Keratinocyte (primary cell): Measurements from ENCODE around the gene TSHR. TPM values are rescaled to one million over a fixed set of nuclear protein-coding genes. Genes with fewer than 3 reads are reported as not detected.

ENCODE experiments used
- DNase-seq: peaks from one replicate; pipeline ENCODE4 v3.0.0-alpha.2; 2011; ENCODE audit warnings: low read depth, missing footprints, low spot score
- FAIRE-seq: peaks from 2 replicates; lab custom pipeline; 2011; peaks lifted over from hg19 to GRCh38; lab: Jason Lieb, UNC
- H2AFZ ChIP-seq: 2 replicates; pipeline ENCODE4 v1.6.0; 2012; ENCODE audit warnings: low read length, control low read depth, inconsistent platforms; ENCODE audit not compliant: control insufficient read depth
- H3K27ac ChIP-seq: 2 replicates; pipeline ENCODE4 v1.5.1; 2011; ENCODE audit warnings: low read length; ENCODE audit not compliant: control insufficient read depth, insufficient read depth
- H3K27me3 ChIP-seq: 3 replicates; pipeline ENCODE4 v1.6.0; 2011; ENCODE audit warnings: low read length; ENCODE audit not compliant: control insufficient read depth, insufficient read depth; ENCODE audit errors: extremely low read depth
- H3K36me3 ChIP-seq, 2 experiments: 2 replicates in 1 of 2; 3 replicates in 1 of 2; pipeline ENCODE4 v1.5.1; 2011; ENCODE audit warnings: low read length in 2 of 2, mild to moderate bottlenecking in 1 of 2; ENCODE audit not compliant: control insufficient read depth in 2 of 2, insufficient read depth in 2 of 2; ENCODE audit errors: extremely low read depth in 1 of 2
- H3K4me1 ChIP-seq: 3 replicates; pipeline ENCODE4 v1.5.1; 2011; ENCODE audit warnings: low read length; ENCODE audit not compliant: control insufficient read depth, insufficient read depth; ENCODE audit errors: extremely low read depth
- H3K4me2 ChIP-seq: 3 replicates; pipeline ENCODE4 v1.6.0; 2011; ENCODE audit warnings: low read depth, low read length; ENCODE audit not compliant: control insufficient read depth, insufficient read depth; ENCODE audit errors: extremely low read depth
- H3K4me3 ChIP-seq, 3 experiments: fragments of 200-600 bp in 1 of 3; sonication (generic) in 1 of 3; 2 replicates in 2 of 3; 3 replicates in 1 of 3; pipeline ENCODE4 v1.5.1; 2011 to 2016; ENCODE audit warnings: low read length in 3 of 3, mild to moderate bottlenecking in 3 of 3, control low read depth in 2 of 3, inconsistent platforms in 1 of 3, low read depth in 1 of 3, mixed read lengths in 1 of 3, mixed run types in 1 of 3, moderate library complexity in 1 of 3; ENCODE audit not compliant: control insufficient read depth in 2 of 3, insufficient read depth in 2 of 3; ENCODE audit errors: extremely low read depth in 1 of 3
- H3K79me2 ChIP-seq: 2 replicates; pipeline ENCODE4 v1.6.0; 2012; ENCODE audit warnings: low read length; ENCODE audit not compliant: control insufficient read depth, insufficient read depth
- H3K9ac ChIP-seq: 3 replicates; pipeline ENCODE4 v1.6.0; 2011; ENCODE audit warnings: low read length; ENCODE audit not compliant: control insufficient read depth, insufficient read depth; ENCODE audit errors: extremely low read depth
- H3K9me1 ChIP-seq: 3 replicates; pipeline ENCODE4 v1.6.0; 2011; ENCODE audit warnings: low read length; ENCODE audit not compliant: control insufficient read depth, insufficient read depth; ENCODE audit errors: extremely low read depth
- H3K9me3 ChIP-seq: 2 replicates; pipeline ENCODE4 v1.5.1; 2012; ENCODE audit warnings: low read depth, low read length; ENCODE audit not compliant: control insufficient read depth
- H4K20me1 ChIP-seq: 3 replicates; pipeline ENCODE4 v1.6.0; 2011; ENCODE audit warnings: low read length; ENCODE audit not compliant: control insufficient read depth, insufficient read depth; ENCODE audit errors: extremely low read depth
- CTCF ChIP-seq, 3 experiments: IDR thresholded peaks in 1 of 3; conservative IDR thresholded peaks in 1 of 3; optimal IDR thresholded peaks in 1 of 3; 2 replicates in 2 of 3; 3 replicates in 1 of 3; pipeline versions ENCODE3 to v1.5.1; 2011; ENCODE audit warnings: low read length in 3 of 3, mild to moderate bottlenecking in 3 of 3, moderate library complexity in 2 of 3, control low read depth in 1 of 3, inconsistent platforms in 1 of 3; ENCODE audit not compliant: insufficient read depth in 2 of 3; ENCODE audit errors: extremely low read depth in 1 of 3
- EZH2 ChIP-seq: IDR thresholded peaks from one replicate; pipeline ENCODE4 v1.6.1; 2012; ENCODE audit warnings: inconsistent platforms, mild to moderate bottlenecking, low read length, moderate library complexity
- dilution Hi-C: fragments of 300-500 bp; cut with MboI; formaldehyde crosslinking; loops from one replicate; pipeline ENCODE4 v1.7.0; 2020; ENCODE audit warnings: low sequenced_read_pairs; ENCODE audit not compliant: extremely low pct_ligation_motif_present
- polyA plus RNA-seq, 5 experiments: library from polyadenylated mRNA; depleted of rRNA in 3 of 5; stranded (reverse) in 3 of 5; stranded (forward) in 1 of 5; unstranded in 1 of 5; fragments of >200 nt; gene quantifications; 1 replicate in 1 of 5; 2 replicates in 3 of 5; 3 replicates in 1 of 5; pipeline versions ENCODE4 v1.2.1 to v1.2.3, GENCODE V29; 2011 to 2012; ENCODE audit warnings: missing spikeins in 2 of 5, low read depth in 1 of 5, low replicate concordance in 1 of 5

TSHR gene
- polyA plus RNA-seq, 1 donor (not counting 4 experiments of a cell fraction or from before 2014, with no cell fraction given): 0.03 TPM

- no peaks in the 10 kb centered on the region for H3K79me2 ChIP-seq
- no peaks in the 10 kb centered on the region for H3K27me3 ChIP-seq
- H3K9ac ChIP-seq: no peak overlapping the region
- no peak for FAIRE-seq
- dilution Hi-C loops: no loop called here
- H3K4me1 ChIP-seq: no peaks in the 10 kb centered on the region
- DNase-seq: no peak
- H3K36me3 ChIP-seq: no peaks in the 10 kb centered on the region
- H4K20me1 ChIP-seq: no peaks in the 10 kb centered on the region
- H3K9me1 ChIP-seq: no peaks in the 10 kb centered on the region
- no peak for TF ChIP-seq CTCF (optimal IDR thresholded peaks at IDR 0.05 in 1 of 3, IDR thresholded peaks at IDR 0.05 in 1 of 3, conservative IDR thresholded peaks at IDR 0.05 in 1 of 3; ENCODE audit: extremely low read depth in 1 of 3, insufficient read depth in 2 of 3, low read length in 3 of 3)
- no peak for TF ChIP-seq EZH2
- no peak overlapping the region for H2AFZ ChIP-seq
- no peaks in the 10 kb centered on the region for H3K9me3 ChIP-seq
- no peak overlapping the region for H3K4me2 ChIP-seq
- H3K27ac ChIP-seq: no peak overlapping the region
- H3K4me3 ChIP-seq: no peak overlapping the region
These were observed 177.0 kb downstream of the TSHR start for GRCh38 chr14:81132468-81132867.

DNA sequence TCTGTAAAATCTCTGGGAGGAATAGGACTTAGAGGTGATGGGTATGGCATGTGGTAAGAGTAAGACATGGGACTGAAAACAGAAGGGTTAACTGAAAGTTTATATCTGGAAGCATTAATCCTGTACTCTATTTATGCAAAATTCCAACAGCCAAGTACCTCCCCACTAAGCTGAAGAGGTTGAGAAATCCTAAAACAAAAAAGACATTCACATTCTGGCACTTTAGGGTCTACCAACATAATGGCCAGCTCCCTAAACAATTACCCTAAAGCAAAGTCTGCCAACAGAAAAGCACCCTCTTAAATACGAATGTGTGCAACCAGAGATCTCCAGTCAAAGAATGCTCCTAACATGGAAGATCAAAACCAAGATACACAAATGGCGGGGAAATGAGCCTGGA is 178.0 kb downstream of the TSHR start:
- Histone ChIP-seq H3K9me1 (no peaks in the 10 kb centered on the region), H3K4me2 (no peak overlapping the region), H3K36me3 (no peaks in the 10 kb centered on the region), H4K20me1 (no peaks in the 10 kb centered on the region), H3K4me3 (no peak overlapping the region), H3K9me3 (no peaks in the 10 kb centered on the region), H2AFZ (no peak overlapping the region), H3K4me1 (no peaks in the 10 kb centered on the region), H3K27me3 (no peaks in the 10 kb centered on the region), H3K27ac (no peak overlapping the region), H3K79me2 (no peaks in the 10 kb centered on the region), H3K9ac (no peak overlapping the region)
- no peak for DNase-seq
- FAIRE-seq: no peak
- dilution Hi-C loops: no loop called here
- no peak for TF ChIP-seq CTCF (optimal IDR thresholded peaks at IDR 0.05 in 1 of 3, IDR thresholded peaks at IDR 0.05 in 1 of 3, conservative IDR thresholded peaks at IDR 0.05 in 1 of 3; ENCODE audit: extremely low read depth in 1 of 3, insufficient read depth in 2 of 3, low read length in 3 of 3)
